Glutamatergic neuron (in vitro differentiated cells): Measurements from ENCODE around the gene RFPL2. TPM values are rescaled to one million over a fixed set of nuclear protein-coding genes. Genes with fewer than 3 reads are reported as not detected.
"Not testable (repeated sequence)": the region's sequence is repeated elsewhere in the genome, so short reads cannot be mapped to it uniquely, and the experiment has no call there.

Experiments used
- DNase-seq: peaks from one replicate; pipeline ENCODE4 v3.0.0; 2022
- H3K27ac Mint-ChIP-seq: one replicate; pipeline ENCODE4 v1.8.0; 2020; ENCODE audit warnings: mild to moderate bottlenecking, mixed read lengths, inconsistent platforms; ENCODE audit not compliant: unreplicated experiment
- H3K27me3 Mint-ChIP-seq: one replicate; pipeline ENCODE4 v1.8.0; 2020; ENCODE audit warnings: mild to moderate bottlenecking, moderate library complexity, mixed read lengths, inconsistent platforms; ENCODE audit not compliant: unreplicated experiment
- H3K36me3 Mint-ChIP-seq: one replicate; pipeline ENCODE4 v1.8.0; 2020; ENCODE audit warnings: mild to moderate bottlenecking, mixed read lengths, inconsistent platforms; ENCODE audit not compliant: unreplicated experiment
- H3K4me1 Mint-ChIP-seq: one replicate; pipeline ENCODE4 v1.8.0; 2020; ENCODE audit warnings: mild to moderate bottlenecking, low read depth, mixed read lengths, inconsistent platforms; ENCODE audit not compliant: unreplicated experiment
- H3K4me3 Mint-ChIP-seq: one replicate; pipeline ENCODE4 v1.8.0; 2020; ENCODE audit warnings: mild to moderate bottlenecking, mixed read lengths, inconsistent platforms; ENCODE audit not compliant: unreplicated experiment
- H3K9me3 Mint-ChIP-seq: one replicate; pipeline ENCODE4 v1.8.0; 2020; ENCODE audit warnings: mild to moderate bottlenecking, moderate library complexity, mixed read lengths, inconsistent platforms; ENCODE audit not compliant: unreplicated experiment
- CTCF ChIP-seq: fragments of 200-600 bp; sonication (generic); IDR thresholded peaks from one replicate; pipeline ENCODE4 v1.5.0; 2021; ENCODE audit not compliant: partially characterized antibody, unreplicated experiment
- total RNA-seq: library from RNA; stranded (reverse); fragmentation: NEBNext Ultra II Directional; extraction: Animal tissue kit (Norgen Biotek cat#: 25700); gene quantifications from one replicate; pipeline ENCODE4 v1.2.1, GENCODE V29; 2021; ENCODE audit not compliant: unreplicated experiment

Gene RFPL2
- total RNA-seq, 1 donor from 2014 or later = 1.4 TPM

- H3K27ac Mint-ChIP-seq = no peak overlapping the region
- peaks cover 4% of the 10 kb centered on the region for H3K27me3 Mint-ChIP-seq
- H3K4me3 Mint-ChIP-seq = no peak overlapping the region
- DNase-seq = no peak
- no peaks in the 10 kb centered on the region for H3K9me3 Mint-ChIP-seq
- H3K4me1 Mint-ChIP-seq = no peaks in the 10 kb centered on the region
- H3K36me3 Mint-ChIP-seq = peaks cover 4% of the 10 kb centered on the region
- no peak for TF ChIP-seq CTCF
Measured at GRCh38 chr22:32144496-32145274, 60.2 kb downstream of the RFPL2 start.

- Mint-ChIP-seq H3K9me3 (no peaks in the 10 kb centered on the region), H3K27me3 (peaks cover 4% of the 10 kb centered on the region), H3K4me3 (no peak overlapping the region), H3K4me1 (no peaks in the 10 kb centered on the region), H3K36me3 (peaks cover 3% of the 10 kb centered on the region), H3K27ac (no peak overlapping the region)
- DNase-seq = no peak
- TF ChIP-seq CTCF = no peak
Measured at GRCh38 chr22:32142600-32142999, 62.3 kb downstream of the RFPL2 start.

- not testable (repeated sequence) for H3K27me3 Mint-ChIP-seq, H3K4me3 Mint-ChIP-seq, H3K9me3 Mint-ChIP-seq, H3K36me3 Mint-ChIP-seq, H3K4me1 Mint-ChIP-seq, H3K27ac Mint-ChIP-seq, DNase-seq
- peak; percentile 60 for TF ChIP-seq CTCF
Measured at GRCh38 chr22:32140688-32141087, 64.2 kb downstream of the RFPL2 start.

Other genes with a start within 250 kb of the RFPL2 start
- gene SLC5A1, start 161.8 kb downstream of the RFPL2 start, total RNA-seq = not detected
- gene C22orf42, start 45.8 kb downstream of the RFPL2 start, total RNA-seq = not detected
- gene SLC5A4, start 50.3 kb upstream of the RFPL2 start, total RNA-seq = not detected
- gene RFPL3, start 152.8 kb upstream of the RFPL2 start, total RNA-seq = not detected
- 87.6 TPM for gene RTCB, start 207.2 kb upstream of the RFPL2 start, total RNA-seq